ENCODE results near the gene GLP1R. TPM values are rescaled to one million over a fixed set of nuclear protein-coding genes. Genes with fewer than 3 reads are reported as not detected.
A peak's percentile ranks its signal among the peaks of the same experiment; 100 is the strongest.
"Not testable (repeated sequence)": the region's sequence is repeated elsewhere in the genome, so short reads cannot be mapped to it uniquely, and the experiment has no call there.

The GLP1R gene
- total RNA-seq, 1 experiment from 2014 or later, result not detected

DNA sequence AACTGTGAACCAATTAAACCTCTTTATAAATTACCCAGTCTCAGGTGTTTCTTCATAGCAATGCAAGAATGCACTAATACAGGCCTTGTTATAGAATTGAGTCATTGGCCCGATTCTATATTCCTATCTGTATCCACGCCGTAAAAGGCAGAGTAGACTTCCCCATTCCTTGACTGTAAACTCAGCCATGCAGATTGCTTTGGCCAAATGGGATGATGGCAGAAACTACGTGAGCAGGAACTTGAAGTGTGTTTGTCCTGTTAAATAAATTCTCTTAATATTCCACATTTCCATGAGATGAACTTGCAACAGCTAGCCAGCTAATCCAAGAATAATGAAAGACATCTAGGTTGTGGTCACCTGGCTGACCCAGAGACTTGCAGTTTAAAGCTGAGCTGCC lies 70.3 kb downstream of the GLP1R start:
- DNase-seq (ENCODE audit: low spot score), result no peak

DNA sequence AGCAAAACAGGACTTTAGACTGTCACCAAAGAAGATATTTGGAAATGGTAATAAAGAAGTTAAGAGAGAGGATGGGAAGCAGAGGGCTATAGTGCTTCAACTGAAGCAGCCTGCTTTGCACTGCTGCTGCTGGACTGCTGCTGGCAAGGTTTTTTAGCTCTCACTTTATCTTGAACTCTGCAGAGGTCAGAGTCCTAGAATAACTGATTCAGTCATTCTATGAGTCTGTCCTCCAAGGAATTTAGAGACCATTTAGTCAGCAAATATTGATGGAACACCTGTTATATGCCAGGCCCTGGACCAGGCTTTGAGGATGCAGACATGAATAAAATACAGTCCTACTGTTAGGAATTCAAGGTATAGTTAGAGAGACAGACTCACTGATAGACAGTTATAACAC lies 75.5 kb downstream of the GLP1R start:
- DNase-seq (ENCODE audit: low spot score), result no peak

DNA sequence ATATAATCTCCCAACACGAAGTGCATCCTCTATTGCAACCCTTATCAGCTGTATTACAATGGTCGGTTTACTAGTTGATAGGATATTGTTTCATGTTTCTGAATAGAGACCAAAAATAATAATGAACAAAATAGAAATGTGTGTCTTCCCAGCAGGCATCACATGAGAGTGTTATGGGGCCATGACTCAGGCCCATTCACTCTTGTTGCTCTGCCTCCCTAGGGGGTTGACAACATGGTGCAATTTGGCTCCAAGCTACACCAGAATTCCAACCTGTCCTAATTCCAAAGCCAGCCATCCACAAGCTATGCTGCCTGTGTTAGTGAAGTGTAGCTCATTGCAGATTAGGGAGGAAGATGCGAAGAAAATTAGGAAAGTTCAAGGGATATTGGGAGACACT lies 79.5 kb downstream of the GLP1R start:
- DNase-seq (ENCODE audit: low spot score), result no peak

DNA sequence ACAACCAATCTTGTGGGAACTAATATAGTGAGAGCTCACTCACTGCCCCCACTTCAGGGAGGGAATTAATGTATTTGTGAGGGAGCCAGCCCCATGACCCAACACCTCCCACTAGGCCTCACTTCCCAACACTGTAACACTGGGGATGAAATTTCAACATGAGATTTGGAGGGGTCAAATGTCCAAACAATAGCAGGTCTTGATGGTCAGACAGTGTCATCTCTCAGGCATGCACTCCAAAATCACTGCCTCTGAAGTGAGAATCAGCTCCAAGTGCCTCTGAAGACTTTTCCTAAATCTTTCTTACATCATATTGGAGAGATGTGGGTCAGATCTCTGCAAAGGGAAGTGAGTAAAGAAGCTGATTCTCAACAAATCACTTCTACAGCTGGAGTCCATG lies 80.3 kb downstream of the GLP1R start:
- DNase-seq (ENCODE audit: low spot score), result no peak

DNA sequence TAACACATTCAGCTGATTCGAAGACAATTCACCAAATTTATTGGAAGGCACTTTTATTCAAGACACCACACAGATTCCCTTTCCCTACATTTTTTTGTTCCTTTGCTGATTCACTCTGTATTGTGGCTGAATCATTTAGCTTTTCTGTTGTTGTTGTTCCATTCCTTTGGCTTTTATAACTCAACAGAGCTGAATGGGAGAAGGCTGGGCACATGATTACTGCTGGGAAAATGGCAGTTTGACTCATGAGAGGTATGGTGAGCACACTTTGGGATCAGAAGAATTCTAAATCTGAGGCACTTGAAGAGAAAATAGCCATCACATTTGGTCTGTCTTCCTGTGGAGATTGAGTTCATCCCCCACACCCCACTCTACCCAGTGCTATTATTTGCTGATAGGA lies 82.1 kb downstream of the GLP1R start:
- no peak for DNase-seq (ENCODE audit: low spot score)

DNA sequence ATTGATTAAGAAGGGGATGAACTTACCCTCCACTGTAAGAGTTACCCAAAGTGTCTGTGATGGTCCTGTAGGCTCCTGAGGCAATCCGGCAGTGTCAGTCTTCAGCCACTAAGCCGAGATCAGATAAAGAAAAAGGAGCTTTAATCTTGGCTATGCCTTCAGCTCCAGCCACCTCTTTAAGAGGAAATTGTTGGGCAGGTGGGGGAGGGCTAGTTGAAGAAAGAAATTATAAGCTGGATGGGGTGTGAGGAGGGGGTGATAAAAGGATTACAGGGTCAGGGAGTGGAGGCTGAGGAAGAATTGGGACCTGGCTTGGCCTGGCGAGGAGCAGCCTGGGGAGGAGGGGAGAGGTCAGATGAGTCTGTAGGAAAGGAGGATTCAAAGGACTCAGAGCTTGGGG lies 86.2 kb downstream of the GLP1R start:
- not testable (repeated sequence) for DNase-seq (ENCODE audit: low spot score)

DNA sequence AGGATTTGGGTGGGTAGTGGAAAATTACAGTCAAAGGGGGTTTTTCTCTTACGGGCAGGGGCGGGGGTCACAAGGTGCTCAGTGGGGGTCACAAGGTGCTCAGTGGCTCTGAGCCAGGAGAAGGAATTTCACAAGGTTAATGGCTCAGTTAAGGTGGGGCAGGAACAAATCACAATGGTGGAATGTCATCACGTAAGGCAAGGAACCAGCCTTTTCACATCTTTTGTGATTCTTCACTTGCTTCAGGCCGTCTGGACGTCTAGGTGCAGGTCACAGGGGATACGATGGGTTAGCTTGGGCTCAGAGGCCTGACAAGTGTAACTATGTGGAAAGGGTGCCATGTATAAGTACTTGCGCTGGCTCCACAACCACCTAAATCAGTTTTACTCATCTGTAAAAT lies 87.6 kb downstream of the GLP1R start:
- DNase-seq (ENCODE audit: low spot score), result not testable (repeated sequence)

DNA sequence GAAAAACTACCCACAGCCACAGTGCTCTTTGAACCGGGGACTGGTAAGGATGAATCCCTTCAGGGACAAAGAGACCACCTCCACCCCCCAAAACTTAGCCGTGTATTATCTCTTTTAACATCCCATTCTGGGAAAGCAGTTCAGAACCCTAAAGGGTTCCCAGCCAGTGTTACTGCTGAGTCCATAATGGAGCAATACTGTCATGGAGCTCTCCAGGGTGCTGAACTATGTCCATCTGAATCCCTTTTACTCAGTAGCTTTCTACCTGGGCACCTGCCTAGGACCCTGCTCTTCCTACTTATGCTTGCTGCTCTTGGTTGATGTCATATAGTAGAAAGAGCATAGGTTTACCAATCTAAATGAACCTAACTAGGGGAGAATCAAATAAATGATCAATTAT lies 88.7 kb downstream of the GLP1R start:
- peak; percentile 81 for DNase-seq (ENCODE audit: low spot score)

Other genes with a start within 250 kb of the GLP1R start
- 11.2 and 11.9 TPM in 2 replicates for gene SAYSD1, start 66.4 kb downstream of the GLP1R start, total RNA-seq (2014; rRNA removed; shearing (Covaris generic))
- 31.8 and 35.3 TPM in 2 replicates for gene KCNK5, start 180.7 kb downstream of the GLP1R start, total RNA-seq (2014; rRNA removed; shearing (Covaris generic))

Measured in HT-29 (cell line).